Sigmoid colon (tissue), 4 donors: ENCODE measurements around the gene LTB.

Experiments used
- CTCF ChIP-seq, 4 experiments: fragments of 450-650 bp in 3 of 4; fragments of 200-600 bp in 1 of 4; IDR thresholded peaks; one replicate each; pipeline ENCODE4 v1.5.1; 2016 to 2019; ENCODE audit warnings: antibody characterized with exemption in 4 of 4, mild to moderate bottlenecking in 3 of 4, moderate library complexity in 2 of 4
- EP300 ChIP-seq, 4 donors: sonication (generic); formaldehyde crosslinking; IDR thresholded peaks; one replicate each; pipeline ENCODE4 v1.6.1; 2017; ENCODE audit warnings: antibody characterized with exemption in 4 of 4
- POLR2A ChIP-seq, 2 donors: fragments of 450-650 bp; IDR thresholded peaks; one replicate each; pipeline ENCODE4 v1.6.1; 2016; ENCODE audit warnings: antibody characterized with exemption in 2 of 2, mild to moderate bottlenecking in 2 of 2, moderate library complexity in 2 of 2
- POLR2AphosphoS5 ChIP-seq, 4 donors: sonication (generic); formaldehyde crosslinking; IDR thresholded peaks; one replicate each; pipeline ENCODE4 v1.6.1; 2017; ENCODE audit warnings: antibody characterized with exemption in 4 of 4

GRCh38 chr6:31557443-31558317 is 24.5 kb downstream of the LTB start:
- TF ChIP-seq POLR2AphosphoS5 (IDR thresholded peaks at IDR 0.05) (no peak), CTCF (IDR thresholded peaks at IDR 0.05) (no peak), POLR2A (IDR thresholded peaks at IDR 0.05) (no peak), EP300 (IDR thresholded peaks at IDR 0.05) (no peak)
